Stimulated activated memory B cell treated with anti-CD40 and anti-IgM and Interleukin-4, amounts not matched to agents 10 μg/mL and 1 μg/mL and 100 μg/mL, for 72 hours (primary cell): Measurements from ENCODE around the gene PPP2CA.
"Not testable (repeated sequence)": the region's sequence is repeated elsewhere in the genome, so short reads cannot be mapped to it uniquely, and the experiment has no call there.

Source experiments
- ATAC-seq: fragments of 150-1000 bp; cut with Tn5 transposase; 2 replicates; pipeline ENCODE4 v1.10.0; 2021
- H3K27ac Mint-ChIP-seq: one replicate; pipeline ENCODE4 v1.8.0; 2022; ENCODE audit warnings: mild to moderate bottlenecking, mixed read lengths
- H3K27me3 Mint-ChIP-seq: one replicate; pipeline ENCODE4 v1.8.0; 2022; ENCODE audit warnings: mixed read lengths
- H3K36me3 Mint-ChIP-seq: one replicate; pipeline ENCODE4 v1.8.0; 2022; ENCODE audit warnings: mixed read lengths
- H3K4me1 Mint-ChIP-seq: one replicate; pipeline ENCODE4 v1.8.0; 2022; ENCODE audit warnings: mixed read lengths
- H3K4me3 Mint-ChIP-seq: one replicate; pipeline ENCODE4 v1.8.0; 2022; ENCODE audit warnings: mild to moderate bottlenecking, moderate library complexity, mixed read lengths
- H3K9me3 Mint-ChIP-seq: one replicate; pipeline ENCODE4 v1.8.0; 2022; ENCODE audit warnings: mixed read lengths

Gene PPP2CA

GRCh38 chr5:134225780-134226440 is at the start of gene PPP2CA:
PPP2CA (minus strand) TSS chr5:134226073; CDS start chr5:134225861, 212 bp downstream.
- peak within 1 kb of the TSS; percentile 99 for H3K4me3 Mint-ChIP-seq
- ATAC-seq = peak; percentile 91
- peaks cover 53% of the 10 kb centered on the region for H3K4me1 Mint-ChIP-seq

GRCh38 chr5:134273642-134274395 is 47.9 kb upstream of the PPP2CA start:
- H3K27ac Mint-ChIP-seq = no peak overlapping the region
- no peak for ATAC-seq
- no peaks in the 10 kb centered on the region for H3K4me1 Mint-ChIP-seq
- peaks cover 8% of the 10 kb centered on the region for H3K9me3 Mint-ChIP-seq
- peaks cover 10% of the 10 kb centered on the region for H3K36me3 Mint-ChIP-seq
- H3K4me3 Mint-ChIP-seq = no peak overlapping the region
- H3K27me3 Mint-ChIP-seq = peaks cover 14% of the 10 kb centered on the region

More at GRCh38 chr5:134225780-134226440, at the start of gene PPP2CA:
- Mint-ChIP-seq H3K27ac (peak within 1 kb of the TSS; percentile 100), H3K36me3 (peaks cover 26% of the 10 kb centered on the region), H3K9me3 (no peaks in the 10 kb centered on the region), H3K27me3 (no peaks in the 10 kb centered on the region)

- no peak for ATAC-seq
- H3K9me3 Mint-ChIP-seq = peaks cover 8% of the 10 kb centered on the region
- H3K36me3 Mint-ChIP-seq = peaks cover 10% of the 10 kb centered on the region
These were observed 45.2 kb upstream of the PPP2CA start for GRCh38 chr5:134271059-134271458.

GRCh38 chr5:134268919-134269318 is 43.0 kb upstream of the PPP2CA start:
- H3K27me3 Mint-ChIP-seq = peaks cover 14% of the 10 kb centered on the region
- no peak for ATAC-seq
- H3K36me3 Mint-ChIP-seq = peaks cover 10% of the 10 kb centered on the region
- no peak overlapping the region for H3K27ac Mint-ChIP-seq
- H3K4me3 Mint-ChIP-seq = no peak overlapping the region
- no peaks in the 10 kb centered on the region for H3K4me1 Mint-ChIP-seq
- peaks cover 12% of the 10 kb centered on the region for H3K9me3 Mint-ChIP-seq

More at GRCh38 chr5:134271059-134271458, 45.2 kb upstream of the PPP2CA start:
- no peaks in the 10 kb centered on the region for H3K4me1 Mint-ChIP-seq
- no peak overlapping the region for H3K27ac Mint-ChIP-seq
- no peak overlapping the region for H3K4me3 Mint-ChIP-seq
- H3K27me3 Mint-ChIP-seq = peaks cover 14% of the 10 kb centered on the region

GRCh38 chr5:134268019-134268601 is 42.2 kb upstream of the PPP2CA start:
- Mint-ChIP-seq H3K4me1 (no peaks in the 10 kb centered on the region), H3K9me3 (peaks cover 12% of the 10 kb centered on the region), H3K36me3 (peaks cover 10% of the 10 kb centered on the region), H3K27ac (no peak overlapping the region), H3K27me3 (peaks cover 14% of the 10 kb centered on the region), H3K4me3 (no peak overlapping the region)
- no peak for ATAC-seq

GRCh38 chr5:134267366-134268018 is 41.6 kb upstream of the PPP2CA start:
- H3K4me3 Mint-ChIP-seq = no peak overlapping the region
- peaks cover 13% of the 10 kb centered on the region for H3K36me3 Mint-ChIP-seq
- peaks cover 14% of the 10 kb centered on the region for H3K27me3 Mint-ChIP-seq
- H3K9me3 Mint-ChIP-seq = peaks cover 13% of the 10 kb centered on the region
- ATAC-seq = no peak
- H3K27ac Mint-ChIP-seq = no peak overlapping the region
- no peaks in the 10 kb centered on the region for H3K4me1 Mint-ChIP-seq

- no peaks in the 10 kb centered on the region for H3K27me3 Mint-ChIP-seq
- H3K36me3 Mint-ChIP-seq = peaks cover 7% of the 10 kb centered on the region
- H3K4me1 Mint-ChIP-seq = no peaks in the 10 kb centered on the region
- no peak for ATAC-seq
- no peak overlapping the region for H3K4me3 Mint-ChIP-seq
- peaks cover 10% of the 10 kb centered on the region for H3K9me3 Mint-ChIP-seq
- no peak overlapping the region for H3K27ac Mint-ChIP-seq
These were observed 37.9 kb upstream of the PPP2CA start for GRCh38 chr5:134263801-134264200.

GRCh38 chr5:134262629-134263028 is 36.8 kb upstream of the PPP2CA start:
- H3K9me3 Mint-ChIP-seq = peaks cover 10% of the 10 kb centered on the region
- H3K27me3 Mint-ChIP-seq, H3K4me1 Mint-ChIP-seq, H3K4me3 Mint-ChIP-seq, H3K27ac Mint-ChIP-seq, ATAC-seq, H3K36me3 Mint-ChIP-seq: not testable (repeated sequence)

- Mint-ChIP-seq H3K27ac (no peak overlapping the region), H3K4me1 (no peaks in the 10 kb centered on the region), H3K9me3 (peaks cover 6% of the 10 kb centered on the region), H3K27me3 (peaks cover 6% of the 10 kb centered on the region), H3K4me3 (no peak overlapping the region), H3K36me3 (peaks cover 7% of the 10 kb centered on the region)
- no peak for ATAC-seq
These were observed 33.0 kb upstream of the PPP2CA start for GRCh38 chr5:134258896-134259295.

GRCh38 chr5:134257176-134257575 is 31.3 kb upstream of the PPP2CA start:
- H3K4me3 Mint-ChIP-seq = no peak overlapping the region
- H3K9me3 Mint-ChIP-seq = peaks cover 3% of the 10 kb centered on the region
- peaks cover 2% of the 10 kb centered on the region for H3K36me3 Mint-ChIP-seq
- H3K4me1 Mint-ChIP-seq = no peaks in the 10 kb centered on the region
- peaks cover 10% of the 10 kb centered on the region for H3K27me3 Mint-ChIP-seq
- no peak overlapping the region for H3K27ac Mint-ChIP-seq
- ATAC-seq = no peak

GRCh38 chr5:134255418-134256150 is 29.7 kb upstream of the PPP2CA start:
- H3K36me3 Mint-ChIP-seq = no peaks in the 10 kb centered on the region
- no peaks in the 10 kb centered on the region for H3K9me3 Mint-ChIP-seq
- no peak overlapping the region for H3K4me3 Mint-ChIP-seq
- no peak overlapping the region for H3K27ac Mint-ChIP-seq
- peaks cover 10% of the 10 kb centered on the region for H3K27me3 Mint-ChIP-seq
- ATAC-seq = no peak
- H3K4me1 Mint-ChIP-seq = no peaks in the 10 kb centered on the region

GRCh38 chr5:134253368-134254153 is 27.7 kb upstream of the PPP2CA start:
- H3K4me3 Mint-ChIP-seq, H3K9me3 Mint-ChIP-seq, H3K27me3 Mint-ChIP-seq, H3K4me1 Mint-ChIP-seq, H3K27ac Mint-ChIP-seq, ATAC-seq, H3K36me3 Mint-ChIP-seq: not testable (repeated sequence)

- Mint-ChIP-seq H3K4me1 (no peaks in the 10 kb centered on the region), H3K36me3 (no peaks in the 10 kb centered on the region), H3K27me3 (peaks cover 10% of the 10 kb centered on the region), H3K4me3 (no peak overlapping the region), H3K27ac (no peak overlapping the region), H3K9me3 (no peaks in the 10 kb centered on the region)
- no peak for ATAC-seq
These were observed 26.8 kb upstream of the PPP2CA start for GRCh38 chr5:134252671-134253070.

- Mint-ChIP-seq H3K27me3 (peaks cover 10% of the 10 kb centered on the region), H3K36me3 (no peaks in the 10 kb centered on the region), H3K9me3 (no peaks in the 10 kb centered on the region), H3K27ac (no peak overlapping the region), H3K4me3 (no peak overlapping the region), H3K4me1 (no peaks in the 10 kb centered on the region)
- no peak for ATAC-seq
These were observed 25.1 kb upstream of the PPP2CA start for GRCh38 chr5:134250949-134251348.
